HG03558 (cell line): ENCODE results near the gene MLXIP.
"Not testable (repeated sequence)": the region's sequence is repeated elsewhere in the genome, so short reads cannot be mapped to it uniquely, and the experiment has no call there.

Experiments used
- ATAC-seq: cut with Tn5 transposase; IDR thresholded peaks from one replicate; pipeline ENCODE4 v1.9.1; 2021; ENCODE audit warnings: moderate number of reproducible peaks; ENCODE audit not compliant: unreplicated experiment; ENCODE audit errors: extremely low read depth

Gene MLXIP

GRCh38 chr12:122093098-122093883 is 14.7 kb downstream of the MLXIP start:
- no peak for ATAC-seq

- no peak for ATAC-seq
These were observed 15.7 kb downstream of the MLXIP start for GRCh38 chr12:122094137-122094734.

- ATAC-seq, result no peak
These were observed 16.4 kb downstream of the MLXIP start for GRCh38 chr12:122094735-122095631.

- no peak for ATAC-seq
These were observed 17.5 kb downstream of the MLXIP start for GRCh38 chr12:122096014-122096413.

- no peak for ATAC-seq
These were observed 18.1 kb downstream of the MLXIP start for GRCh38 chr12:122096591-122097149.

GRCh38 chr12:122097584-122097926 is 19.0 kb downstream of the MLXIP start:
- ATAC-seq, result no peak

- ATAC-seq, result no peak
These were observed 19.6 kb downstream of the MLXIP start for GRCh38 chr12:122097927-122098756.

GRCh38 chr12:122099280-122099749 is 20.8 kb downstream of the MLXIP start:
- no peak for ATAC-seq

- ATAC-seq, result no peak
These were observed 21.3 kb downstream of the MLXIP start for GRCh38 chr12:122099856-122100255.

GRCh38 chr12:122100568-122100967 is 22.0 kb downstream of the MLXIP start:
- no peak for ATAC-seq

- no peak for ATAC-seq
These were observed 23.8 kb downstream of the MLXIP start for GRCh38 chr12:122102331-122102730.

- no peak for ATAC-seq
These were observed 26.3 kb downstream of the MLXIP start for GRCh38 chr12:122104844-122105243.

- not testable (repeated sequence) for ATAC-seq
These were observed 26.9 kb downstream of the MLXIP start for GRCh38 chr12:122105496-122105895.

- no peak for ATAC-seq
These were observed 28.3 kb downstream of the MLXIP start for GRCh38 chr12:122106843-122107242.

- no peak for ATAC-seq
These were observed 28.7 kb downstream of the MLXIP start for GRCh38 chr12:122107261-122107660.

- ATAC-seq, result no peak
These were observed 32.6 kb downstream of the MLXIP start for GRCh38 chr12:122111089-122111641.

- no peak for ATAC-seq
These were observed 38.4 kb downstream of the MLXIP start for GRCh38 chr12:122116707-122117535.

- ATAC-seq, result no peak
These were observed 39.4 kb downstream of the MLXIP start for GRCh38 chr12:122117979-122118378.

GRCh38 chr12:122121341-122121740 is 42.8 kb downstream of the MLXIP start:
- not testable (repeated sequence) for ATAC-seq
